ENCODE results near the gene CANT1.
"Not testable (repeated sequence)": the region's sequence is repeated elsewhere in the genome, so short reads cannot be mapped to it uniquely, and the experiment has no call there.

CANT1 gene

GRCh38 chr17:79043191-79043930, 33.8 kb upstream of the CANT1 start:
- no peak for DNase-seq

- peak; percentile 50 for DNase-seq
Observed at GRCh38 chr17:79042421-79043190, 33.0 kb upstream of the CANT1 start.

- DNase-seq: peak; percentile 67
Observed at GRCh38 chr17:79041723-79042420, 32.3 kb upstream of the CANT1 start.

GRCh38 chr17:79041041-79041570, 31.5 kb upstream of the CANT1 start:
- no peak for DNase-seq

- DNase-seq: no peak
Observed at GRCh38 chr17:79039886-79040285, 30.3 kb upstream of the CANT1 start.

GRCh38 chr17:79039171-79039570, 29.6 kb upstream of the CANT1 start:
- DNase-seq: no peak

GRCh38 chr17:79038545-79039135, 29.1 kb upstream of the CANT1 start:
- DNase-seq: peak; percentile 89

GRCh38 chr17:79036596-79036995, 27.0 kb upstream of the CANT1 start:
- peak; percentile 79 for DNase-seq

- no peak for DNase-seq
Observed at GRCh38 chr17:79036181-79036580, 26.6 kb upstream of the CANT1 start.

GRCh38 chr17:79035686-79036085, 26.1 kb upstream of the CANT1 start:
- no peak for DNase-seq

- DNase-seq: no peak
Observed at GRCh38 chr17:79034931-79035485, 25.4 kb upstream of the CANT1 start.

- no peak for DNase-seq
Observed at GRCh38 chr17:79033741-79034501, 24.4 kb upstream of the CANT1 start.

GRCh38 chr17:79033046-79033616, 23.6 kb upstream of the CANT1 start:
- no peak for DNase-seq

- no peak for DNase-seq
Observed at GRCh38 chr17:79031996-79032875, 22.7 kb upstream of the CANT1 start.

- DNase-seq: not testable (repeated sequence)
Observed at GRCh38 chr17:79030636-79031035, 21.1 kb upstream of the CANT1 start.

GRCh38 chr17:79029327-79030009, 19.9 kb upstream of the CANT1 start:
- DNase-seq: no peak

- no peak for DNase-seq
Observed at GRCh38 chr17:79028496-79029326, 19.1 kb upstream of the CANT1 start.

GRCh38 chr17:79027925-79028491, 18.4 kb upstream of the CANT1 start:
- peak; percentile 29 for DNase-seq

Data from fibroblast of skin of abdomen (primary cell).